ENCODE data around the gene CADM1.

GRCh38 chr11:115190196-115190595, 314.0 kb downstream of the CADM1 start:
- no peak for TF ChIP-seq CTCF (IDR thresholded peaks at IDR 0.05; ENCODE audit: low read depth, low read length)
- TF ChIP-seq EZH2phosphoT487 (IDR thresholded peaks at IDR 0.05; ENCODE audit: low read depth) = no peak

All from OCI-LY3 (cell line).